Stimulated activated CD8-positive, alpha-beta memory T cell treated with anti-CD3 and anti-CD28 coated beads, Interleukin-7, amount 100 ng/mL, for 4 hours (primary cell): ENCODE measurements around the gene CHMP6.
A peak's percentile ranks its signal among the peaks of the same experiment; 100 is the strongest.

Experiments used
- DNase-seq, 2 donors: peaks; one replicate each; pipeline ENCODE4 v3.0.0-alpha.2; 2020; ENCODE audit warnings: low read depth in 2 of 2

CHMP6 gene

DNA sequence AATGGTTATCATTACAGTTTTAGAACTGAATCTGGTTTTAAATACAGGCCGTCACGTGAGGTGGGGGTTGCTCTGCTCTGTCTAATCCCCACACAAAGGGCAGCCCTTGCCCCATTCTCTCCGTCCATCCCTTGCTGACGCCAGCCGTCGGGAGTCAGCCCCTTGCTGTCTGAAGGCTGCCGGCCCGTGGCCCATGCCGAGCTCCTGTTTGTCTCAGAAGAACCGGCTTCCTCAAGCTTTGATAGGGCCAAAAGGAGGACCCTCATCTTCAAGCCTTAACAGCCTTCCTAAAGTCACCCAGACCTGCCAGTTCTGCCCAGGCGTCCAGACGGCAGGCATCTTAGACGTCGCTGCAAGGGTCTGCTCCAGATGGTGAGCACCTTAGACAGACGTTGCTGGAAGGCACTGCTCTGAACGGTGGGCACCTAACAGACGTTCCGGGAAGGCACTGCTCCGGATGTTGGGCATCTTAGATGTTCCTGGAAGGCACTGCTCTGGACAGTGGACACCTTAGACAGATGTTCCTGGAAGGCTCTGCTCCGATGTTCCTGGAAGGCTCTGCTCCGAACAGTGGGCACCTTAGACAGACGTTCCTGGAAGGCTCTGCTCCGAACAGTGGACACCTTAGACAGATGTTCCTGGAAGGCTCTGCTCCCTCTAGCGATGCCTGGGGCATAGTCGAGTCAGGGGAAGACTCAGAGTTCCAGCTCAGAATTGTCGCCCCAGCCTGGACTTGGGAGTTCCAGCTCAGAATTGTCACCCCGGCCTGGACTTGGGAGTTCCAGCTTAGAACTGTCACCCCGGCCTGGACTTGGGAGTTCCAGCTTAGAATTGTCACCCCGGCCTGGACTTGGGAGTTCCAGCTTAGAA, 35.1 kb upstream of the CHMP6 start:
- DNase-seq: no peak

DNA sequence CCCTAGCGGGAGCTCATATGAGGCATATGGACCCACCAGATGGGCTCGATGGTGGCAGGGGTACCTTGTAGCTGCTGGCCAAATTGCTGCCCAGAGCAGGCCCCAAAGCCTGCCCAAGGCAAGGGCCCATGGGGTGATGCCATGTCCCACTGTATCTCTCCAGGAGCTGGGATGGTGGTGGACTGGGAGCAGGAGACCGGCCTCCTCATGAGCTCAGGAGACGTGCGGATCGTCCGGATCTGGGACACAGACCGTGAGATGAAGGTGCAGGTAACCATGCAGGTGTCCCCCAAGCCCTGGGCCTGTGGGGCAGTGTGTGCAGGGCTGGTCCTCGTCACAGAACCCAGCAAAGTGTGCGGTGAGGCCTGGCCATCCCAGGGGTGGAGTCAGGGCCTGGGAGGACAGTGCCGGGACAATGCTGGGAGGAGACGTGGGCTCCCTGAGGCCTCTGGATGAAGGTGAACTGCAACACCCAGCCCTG, 34.1 kb upstream of the CHMP6 start:
- no peak for DNase-seq

DNA sequence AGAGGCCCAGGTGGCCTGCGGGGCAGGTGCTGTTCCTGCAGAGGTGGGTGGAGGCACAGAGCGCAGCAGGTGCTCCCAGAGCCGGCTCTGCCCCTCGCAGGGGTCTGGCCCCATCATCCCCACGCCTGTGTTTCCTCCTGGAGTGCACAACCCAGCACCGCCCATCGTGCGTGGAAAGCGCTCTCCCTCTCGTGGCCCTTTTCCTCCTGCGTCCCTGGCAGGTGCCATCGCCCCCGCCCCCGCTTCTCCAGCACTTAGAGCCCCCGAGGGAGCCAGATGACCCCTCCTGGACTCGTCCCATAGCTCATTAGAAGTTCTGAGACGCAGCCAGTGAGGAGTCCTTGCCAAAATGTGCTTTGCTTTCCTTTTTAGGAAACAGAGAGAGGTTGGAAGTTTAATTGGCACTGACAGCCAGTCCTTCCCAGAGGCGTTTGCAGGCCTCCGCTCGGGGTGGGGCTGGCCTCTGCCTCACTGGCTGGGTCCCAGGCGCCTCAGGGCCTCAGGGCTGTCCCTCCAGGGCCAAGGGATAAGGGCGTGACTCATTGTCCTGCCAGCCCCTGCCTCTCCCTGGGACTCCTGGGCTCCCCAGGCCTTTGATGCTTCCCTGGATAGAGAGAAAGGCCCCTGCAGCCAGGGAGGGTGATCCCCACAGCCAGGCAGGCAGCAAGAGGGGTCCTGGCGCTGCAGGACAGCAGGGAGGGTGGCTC, 32.2 kb upstream of the CHMP6 start:
- DNase-seq: no peak

DNA sequence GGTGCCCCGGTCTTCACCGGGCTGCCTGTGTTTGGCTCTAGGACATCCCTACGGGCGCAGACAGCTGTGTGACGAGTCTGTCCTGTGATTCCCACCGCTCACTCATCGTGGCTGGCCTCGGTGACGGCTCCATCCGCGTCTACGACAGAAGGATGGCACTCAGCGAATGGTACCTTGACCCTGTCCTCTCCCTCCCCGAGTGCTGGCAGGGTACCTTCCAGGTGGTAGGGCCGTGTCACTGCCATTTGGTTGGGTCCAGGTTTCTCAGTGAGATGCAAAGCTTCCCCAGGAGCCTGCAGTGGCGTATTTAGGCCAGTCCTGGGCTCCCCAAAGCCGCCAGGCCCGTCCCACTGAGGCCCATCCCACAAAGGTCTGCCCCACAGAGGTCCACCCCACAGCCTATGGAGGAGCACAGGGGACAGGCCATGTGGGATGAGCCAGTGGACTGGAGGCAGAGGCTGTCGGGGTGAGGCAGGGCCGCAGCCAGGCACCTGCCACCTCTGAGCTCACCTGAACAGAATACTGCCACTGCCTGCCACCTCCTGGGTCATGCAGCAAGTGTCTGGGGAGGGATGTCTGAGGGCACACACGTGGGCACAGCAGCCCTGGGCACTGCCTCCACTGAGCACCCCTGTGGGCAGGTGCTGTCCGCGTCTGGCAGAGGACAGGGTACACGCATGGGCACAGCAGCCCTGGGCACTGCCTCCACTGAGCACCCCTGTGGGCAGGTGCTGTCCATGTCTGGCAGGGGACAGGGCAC, 31.4 kb upstream of the CHMP6 start:
- no peak for DNase-seq

DNA sequence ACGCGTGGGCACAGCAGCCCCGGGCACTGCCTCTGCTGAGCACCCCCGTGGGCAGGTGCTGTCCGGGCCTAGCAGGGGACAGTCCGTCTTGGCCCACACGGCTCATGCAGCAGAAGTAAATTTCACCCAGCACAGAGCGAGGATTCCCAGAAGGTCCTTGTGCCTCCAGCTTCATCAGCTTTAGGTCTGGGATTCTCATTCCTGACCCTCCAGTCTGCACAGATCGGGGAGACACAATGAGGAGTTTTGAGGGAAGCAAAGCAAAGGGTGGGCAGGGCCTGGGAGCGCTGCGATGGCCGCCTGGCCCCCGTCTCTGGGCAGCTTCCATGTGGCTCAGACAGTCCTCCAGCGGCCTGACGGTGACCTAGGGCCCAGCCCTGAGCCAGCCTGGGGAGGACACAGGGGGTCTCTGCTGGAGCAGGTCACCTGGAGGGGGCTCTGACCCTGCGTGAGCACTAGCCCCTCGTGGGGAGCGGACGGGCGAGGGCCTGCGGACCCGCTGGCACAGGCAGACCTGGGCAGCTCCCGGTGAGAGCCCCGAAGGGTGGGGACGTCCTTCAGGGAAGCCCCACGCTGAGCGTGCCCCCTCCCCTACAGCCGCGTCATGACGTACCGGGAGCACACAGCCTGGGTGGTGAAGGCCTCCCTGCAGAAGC, 30.7 kb upstream of the CHMP6 start:
- no peak for DNase-seq

DNA sequence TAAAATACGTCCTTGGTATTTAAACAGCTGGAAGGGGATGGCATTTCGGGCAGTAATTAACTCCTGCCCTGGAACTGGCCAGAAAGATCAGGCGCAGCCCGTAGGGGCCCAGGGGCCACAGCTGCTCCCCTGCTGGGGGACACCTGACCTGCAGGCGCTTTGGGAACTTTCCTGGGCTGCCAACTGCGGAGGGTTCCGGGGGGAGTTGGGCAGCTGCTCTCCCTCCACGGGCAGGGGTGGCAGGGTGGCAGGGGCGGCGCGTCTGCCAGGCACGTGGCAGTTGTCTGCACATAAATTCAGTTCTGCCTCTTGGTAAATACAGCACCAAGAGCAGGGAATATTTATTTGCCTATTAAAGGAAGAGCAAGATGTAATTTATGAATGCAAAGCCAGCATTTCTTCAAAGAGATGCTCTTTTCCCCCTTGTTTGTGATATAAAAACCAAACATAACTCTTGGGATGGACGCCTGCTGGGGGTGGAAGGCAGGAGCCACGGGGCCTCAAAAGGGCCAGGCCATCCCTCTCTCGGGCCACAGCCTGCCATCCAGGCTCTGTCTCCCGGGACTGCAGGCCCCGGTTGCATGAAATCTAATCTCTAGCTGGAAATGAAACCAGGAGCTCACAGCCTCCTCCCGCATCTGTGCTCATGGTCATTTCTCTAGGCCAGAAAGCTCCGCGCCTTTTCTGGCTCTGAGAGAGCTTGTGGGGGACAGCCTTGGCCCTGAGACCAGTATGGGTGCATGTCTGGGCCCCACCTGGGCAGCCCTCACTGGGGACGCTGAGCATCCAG, 29.9 kb upstream of the CHMP6 start:
- no peak for DNase-seq

DNA sequence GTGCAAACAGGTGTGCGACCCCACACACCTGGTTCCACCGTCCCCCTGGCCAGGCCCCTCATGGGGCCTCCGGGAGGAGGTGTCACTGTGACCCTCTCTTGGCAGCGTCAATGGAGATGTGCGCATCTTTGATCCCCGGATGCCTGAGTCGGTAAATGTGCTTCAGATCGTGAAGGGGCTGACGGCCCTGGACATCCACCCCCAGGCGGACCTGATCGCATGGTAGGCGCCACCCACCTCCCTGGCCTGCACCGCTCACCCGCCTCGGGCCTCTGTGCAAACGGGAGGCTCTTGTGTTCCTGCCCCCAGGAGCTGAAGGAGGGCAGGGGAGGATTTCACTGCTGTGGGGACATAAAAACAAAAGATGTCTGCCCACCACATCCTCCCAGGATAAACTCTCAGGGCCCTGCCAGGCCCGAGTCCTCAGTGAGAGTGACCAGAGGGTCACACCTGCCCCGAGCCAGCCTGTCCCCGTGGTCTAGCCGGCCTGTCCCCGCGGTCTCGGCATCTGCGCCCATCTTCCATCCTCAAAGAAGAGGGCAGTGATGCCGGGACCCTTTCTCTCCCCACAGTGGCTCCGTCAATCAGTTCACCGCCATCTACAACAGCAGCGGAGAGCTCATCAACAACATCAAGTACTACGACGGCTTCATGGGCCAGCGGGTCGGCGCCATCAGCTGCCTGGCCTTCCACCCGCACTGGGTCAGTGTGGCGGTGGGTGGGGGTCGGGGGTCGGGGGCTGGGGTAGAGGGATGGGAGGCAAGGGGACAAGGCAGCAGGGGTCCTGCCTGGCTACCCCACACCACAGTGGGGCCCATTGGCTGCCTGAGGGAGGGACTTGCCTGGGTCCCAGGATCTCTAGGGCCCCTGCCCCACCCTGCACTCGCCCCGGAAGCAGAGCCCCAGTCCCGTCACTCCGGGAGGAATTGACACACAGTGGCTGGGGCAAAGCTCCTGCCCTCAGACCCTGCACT, 29.0 kb upstream of the CHMP6 start:
- no peak for DNase-seq

DNA sequence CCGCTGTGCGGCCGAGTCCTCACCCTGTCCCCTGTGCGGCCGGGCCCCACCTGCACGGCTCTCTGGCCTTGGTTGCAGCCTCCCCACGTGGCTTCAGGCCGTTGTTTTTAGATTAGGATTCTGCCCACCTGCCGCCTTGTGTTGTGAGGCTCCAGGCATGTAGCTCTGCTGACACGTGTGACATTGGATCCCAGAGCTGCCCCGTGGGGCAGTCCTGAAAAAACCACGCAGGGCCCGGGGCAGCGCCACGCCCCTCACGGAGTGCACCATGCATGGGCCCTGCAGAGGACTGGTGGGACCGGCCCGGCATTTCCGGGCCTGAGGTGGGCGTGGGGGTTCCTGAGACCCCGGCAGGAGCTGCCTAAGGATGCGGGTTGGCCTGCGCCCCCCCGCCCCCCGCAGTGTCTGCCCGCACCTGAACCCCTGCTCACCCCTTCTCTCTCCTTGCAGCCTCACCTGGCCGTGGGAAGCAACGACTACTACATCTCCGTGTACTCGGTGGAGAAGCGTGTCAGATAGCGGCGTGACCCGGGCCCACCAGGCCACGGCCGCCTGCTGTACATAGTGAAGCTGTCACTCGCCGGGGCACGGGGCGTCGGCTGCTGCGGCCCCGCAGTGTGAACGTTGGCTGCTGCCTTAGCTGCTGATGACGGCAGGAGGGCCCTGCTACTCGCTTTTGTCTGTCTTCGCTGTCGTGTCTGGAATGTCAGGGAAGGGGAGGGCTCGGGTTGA, 27.7 kb upstream of the CHMP6 start:
- no peak for DNase-seq

DNA sequence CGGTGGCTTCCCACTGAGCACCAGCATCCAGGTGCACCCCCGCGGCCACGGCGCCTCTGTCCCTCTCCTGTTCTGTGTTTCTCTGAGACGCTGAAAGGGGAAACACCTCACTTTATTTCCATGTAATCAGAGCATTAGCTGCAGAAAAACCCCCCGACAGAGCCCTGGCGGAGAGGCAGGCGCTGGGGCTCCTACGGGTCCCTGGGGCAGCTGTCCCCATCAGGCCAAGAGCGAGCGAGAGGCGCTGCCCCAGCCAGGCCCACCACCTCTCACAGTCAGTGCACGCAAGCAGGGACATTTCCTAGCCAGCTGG, 27.1 kb upstream of the CHMP6 start:
- no peak for DNase-seq

DNA sequence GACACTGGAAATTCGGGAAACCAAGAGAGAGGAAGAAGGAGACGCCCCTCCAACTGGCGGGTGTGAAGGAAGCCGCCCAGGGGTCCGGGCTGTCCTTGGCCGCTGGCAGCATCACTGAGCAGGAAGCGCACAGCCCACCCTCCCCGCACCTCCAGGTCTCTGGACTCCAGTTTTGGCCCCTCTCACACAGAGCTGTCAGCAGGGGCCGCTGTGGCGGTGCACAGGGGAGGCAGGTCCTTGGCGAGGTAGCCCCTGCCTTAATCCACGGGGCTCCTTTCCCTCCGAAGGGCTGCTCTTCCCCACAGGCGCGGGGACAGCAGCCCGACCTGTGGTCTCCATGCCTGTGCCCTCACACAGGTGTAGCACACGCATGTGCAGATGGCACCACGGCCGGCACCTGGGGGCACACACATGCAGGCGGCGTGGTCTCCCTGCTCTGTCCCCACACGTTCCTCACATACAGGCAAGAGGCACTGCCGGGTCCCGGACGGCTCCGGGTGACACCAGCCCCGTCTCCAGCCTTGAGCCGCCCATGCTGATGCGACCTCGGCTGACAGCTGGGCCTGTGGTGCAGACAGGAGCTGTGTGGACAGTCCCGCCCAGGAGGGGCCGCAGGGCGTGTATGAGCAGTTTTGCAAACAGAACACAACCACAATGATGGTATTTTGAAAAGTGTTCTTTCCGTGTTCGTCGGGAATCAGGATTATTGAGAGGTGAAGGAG, 26.6 kb upstream of the CHMP6 start:
- no peak for DNase-seq

DNA sequence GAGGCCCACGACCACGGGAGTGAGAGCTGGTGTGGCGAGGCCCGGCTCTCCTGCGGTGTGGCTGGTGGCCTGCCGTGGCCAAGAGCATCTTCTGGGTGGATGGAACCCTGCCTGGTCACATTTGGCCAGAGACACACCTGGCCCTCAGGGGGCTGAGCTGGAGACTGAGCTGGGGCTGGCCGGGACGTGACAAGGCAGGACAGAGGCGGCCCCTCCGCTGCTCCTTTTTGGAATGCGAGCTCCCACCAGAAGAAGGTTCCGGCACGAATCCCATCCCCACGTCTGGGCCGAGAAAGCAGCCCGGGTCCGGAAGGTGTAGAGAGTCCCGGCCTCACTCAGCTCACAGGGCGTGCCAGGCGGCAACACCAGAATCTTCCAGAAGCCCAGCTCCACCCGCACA, 26.0 kb upstream of the CHMP6 start:
- no peak for DNase-seq

DNA sequence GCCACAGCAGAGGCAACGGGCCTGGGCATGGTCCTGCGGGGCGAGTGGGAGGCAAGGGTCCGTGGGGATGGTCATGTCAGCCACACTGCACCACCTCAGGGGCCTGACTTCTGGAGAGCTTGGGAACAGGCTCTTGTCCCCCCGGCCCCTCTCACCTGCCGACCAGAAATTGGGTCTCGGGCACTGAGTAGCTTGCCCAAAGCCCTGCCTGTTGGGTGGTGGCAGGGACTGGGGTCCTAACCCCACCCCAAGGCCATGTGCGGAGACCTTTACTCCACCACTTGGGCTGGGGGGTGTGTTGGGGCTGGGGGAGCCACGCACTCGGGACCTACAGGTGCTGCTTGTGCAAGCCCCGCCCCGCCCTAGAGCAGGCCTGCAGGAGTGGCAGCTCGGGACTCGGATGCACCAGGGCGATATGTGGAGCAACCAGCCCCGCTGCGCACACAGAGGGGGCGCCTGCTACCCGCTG, 24.2 kb upstream of the CHMP6 start:
- no peak for DNase-seq

DNA sequence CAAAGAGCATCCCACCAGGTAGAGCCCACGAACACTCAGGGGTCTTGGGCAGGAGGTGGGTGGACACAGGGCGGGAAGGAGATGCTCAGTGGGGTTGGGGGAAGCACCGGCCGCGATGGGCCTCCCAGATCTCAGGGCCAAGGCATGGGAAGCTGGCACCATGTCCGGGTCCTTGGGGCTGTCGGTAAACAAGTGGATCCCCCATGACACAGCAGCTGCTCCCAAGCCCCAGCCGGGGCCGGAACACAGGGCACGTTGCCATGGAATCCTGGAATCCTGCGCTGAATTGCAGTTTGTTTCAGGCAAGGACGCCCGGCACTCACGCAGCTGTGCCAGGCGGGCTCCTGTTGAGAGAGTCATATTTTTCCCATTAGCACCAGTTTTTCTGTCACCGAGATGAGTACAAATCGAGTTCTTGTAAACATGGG, 23.0 kb upstream of the CHMP6 start:
- DNase-seq: no peak

DNA sequence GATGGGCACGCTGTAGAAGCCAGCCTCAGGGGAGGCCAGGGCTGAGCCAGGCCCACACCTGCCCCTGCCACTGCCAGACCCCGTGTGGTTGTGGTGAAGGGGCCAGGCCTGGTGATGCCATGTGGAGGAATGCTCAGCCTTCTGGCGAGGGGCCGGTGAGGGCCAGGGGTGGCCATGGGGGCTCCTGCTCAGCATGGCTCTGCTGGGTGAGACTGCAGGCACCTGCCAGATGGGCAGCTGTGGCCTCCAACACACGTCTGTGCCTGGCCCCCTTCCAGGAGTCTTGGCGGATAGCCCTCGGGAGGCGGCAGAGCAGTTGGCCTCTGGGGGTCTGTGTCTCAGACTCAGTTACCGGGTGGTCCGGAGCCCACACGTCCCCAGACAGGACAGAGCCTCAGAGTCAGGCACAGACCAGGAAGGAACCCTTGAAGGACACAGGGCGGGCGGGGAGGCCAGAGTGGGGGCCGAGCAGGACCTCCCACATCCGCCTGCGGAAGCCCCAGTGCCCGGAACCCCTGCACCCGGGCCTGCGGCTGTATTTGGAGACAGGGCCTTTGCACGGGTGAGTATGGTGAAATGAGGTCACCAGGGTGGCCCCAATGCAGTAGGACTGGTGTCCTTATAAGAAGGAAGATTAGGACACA, 22.5 kb upstream of the CHMP6 start:
- no peak for DNase-seq

DNA sequence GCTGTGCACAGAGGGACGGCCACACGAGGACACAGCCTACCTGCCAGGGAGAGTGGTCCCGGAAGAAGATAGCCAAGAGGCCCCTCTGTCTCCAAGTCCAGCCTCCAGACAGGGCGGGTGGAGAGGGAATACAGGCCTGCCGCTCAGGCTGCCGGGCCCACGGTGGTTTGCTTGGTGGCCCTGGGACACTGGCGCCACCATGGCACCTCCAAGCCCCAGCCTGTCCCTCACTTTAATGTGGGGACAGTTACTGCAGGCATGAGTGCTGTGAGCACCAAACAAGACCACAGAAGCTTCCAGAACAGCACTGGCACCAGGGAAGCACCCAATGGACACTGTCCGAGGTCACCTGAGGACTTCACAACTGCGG, 22.0 kb upstream of the CHMP6 start:
- no peak for DNase-seq

DNA sequence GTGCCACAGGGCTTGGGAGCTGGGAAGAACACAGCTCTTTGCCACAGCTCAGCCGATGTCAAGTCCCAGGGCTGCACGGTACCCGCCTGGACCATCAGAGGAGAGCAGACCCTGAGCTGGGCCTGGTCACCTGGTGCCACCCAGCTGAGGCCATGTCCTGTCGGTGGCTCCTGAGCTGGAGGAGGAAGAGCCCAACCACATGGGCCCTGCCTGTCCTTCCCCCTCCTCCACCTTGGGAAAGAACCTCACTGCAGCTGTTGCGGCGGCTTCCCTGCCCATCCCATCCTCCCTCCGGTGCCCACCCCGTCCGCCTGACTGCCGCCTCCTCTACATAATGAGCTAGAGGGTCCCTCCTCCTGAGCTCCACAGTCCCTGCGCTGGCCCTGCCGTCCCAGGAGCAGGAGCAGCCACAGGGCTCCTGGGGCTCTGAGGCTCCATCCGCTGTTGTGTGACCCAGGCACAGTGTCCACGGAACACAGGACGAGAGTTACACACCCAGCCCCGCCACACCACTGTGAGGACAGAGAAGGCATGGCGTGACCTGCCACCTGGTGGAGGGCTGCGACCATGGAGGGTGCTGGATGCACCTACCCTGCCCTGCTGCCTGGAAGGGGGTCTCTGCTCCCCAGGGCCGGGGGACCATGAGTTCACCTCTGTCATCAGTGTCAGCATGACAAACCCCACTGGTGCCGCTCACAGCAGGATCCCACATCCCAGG, 21.4 kb upstream of the CHMP6 start:
- DNase-seq: peak in 1 of 2 donors; percentile 17
